ENCODE measurements around the gene TMEM229B.

The TMEM229B gene

GRCh38 chr14:67514650-67515385, 26.3 kb upstream of the TMEM229B start:
- no peak for DNase-seq

- no peak for DNase-seq
Measured at GRCh38 chr14:67514203-67514607, 25.7 kb upstream of the TMEM229B start.

GRCh38 chr14:67513631-67514108, 25.1 kb upstream of the TMEM229B start:
- DNase-seq: no peak

- DNase-seq: no peak
Measured at GRCh38 chr14:67512463-67513310, 24.2 kb upstream of the TMEM229B start.

GRCh38 chr14:67510836-67511235, 22.3 kb upstream of the TMEM229B start:
- no peak for DNase-seq

GRCh38 chr14:67510121-67510520, 21.6 kb upstream of the TMEM229B start:
- no peak for DNase-seq

- DNase-seq: no peak
Measured at GRCh38 chr14:67508956-67509355, 20.4 kb upstream of the TMEM229B start.

GRCh38 chr14:67505254-67505653, 16.7 kb upstream of the TMEM229B start:
- DNase-seq: no peak

DNA sequence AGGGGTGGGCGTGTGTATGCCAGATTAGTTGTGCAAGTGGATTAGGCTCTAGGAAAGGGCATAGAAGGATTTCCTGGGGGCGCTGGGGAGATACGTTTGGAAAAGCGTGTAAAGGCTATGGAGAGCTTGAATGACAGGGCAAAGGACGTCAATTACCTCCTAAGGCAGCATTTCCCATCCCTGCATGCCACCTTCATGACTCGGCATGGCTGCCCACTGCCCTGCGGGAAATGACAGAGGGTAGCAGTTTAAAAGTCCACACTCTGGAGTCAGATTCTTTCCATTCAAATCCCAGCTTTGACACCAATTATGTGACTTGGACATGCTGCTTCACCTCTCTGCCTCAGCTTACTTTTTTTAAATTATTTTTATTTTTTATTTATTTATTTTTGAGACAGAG, 14.8 kb upstream of the TMEM229B start:
- DNase-seq: no peak

DNA sequence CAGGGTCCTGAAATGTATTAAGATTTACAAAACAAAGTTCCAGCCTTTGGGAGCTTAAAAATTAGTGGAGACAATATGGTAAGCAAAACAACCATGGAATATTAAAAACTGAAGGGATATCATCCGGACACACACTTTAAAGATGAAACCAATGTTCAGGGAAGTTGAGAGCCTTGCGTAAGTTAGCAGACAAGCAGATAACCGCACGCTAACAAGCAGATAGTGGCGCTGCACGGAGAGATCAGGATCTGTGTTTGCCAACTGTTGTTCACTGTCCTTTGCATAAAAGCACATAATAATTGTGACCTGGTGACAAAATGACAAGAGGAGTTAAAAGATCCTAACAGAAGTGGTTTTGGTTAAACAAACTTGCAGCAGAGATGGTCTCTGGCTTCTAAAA, 14.3 kb upstream of the TMEM229B start:
- DNase-seq: no peak

DNA sequence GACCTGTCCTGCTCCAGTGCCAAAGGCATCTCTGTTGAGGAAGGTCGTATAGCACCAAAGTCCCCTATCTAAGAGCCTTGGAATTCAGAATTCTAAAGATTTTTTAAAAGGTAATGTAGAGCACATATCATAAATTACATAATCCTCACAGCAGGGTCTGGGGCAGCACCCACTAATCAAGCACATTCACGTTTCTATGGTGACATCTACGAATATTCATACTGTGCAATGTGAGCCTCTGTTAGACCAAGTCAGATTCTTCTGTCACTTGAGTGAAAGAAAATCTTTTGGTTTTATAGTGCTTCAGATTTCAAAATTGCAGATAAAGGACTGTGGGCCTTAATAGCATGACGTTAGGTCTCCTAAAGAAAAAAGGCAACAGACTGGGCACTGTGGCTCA, 13.1 kb upstream of the TMEM229B start:
- no peak for DNase-seq

GRCh38 chr14:67500981-67501380, 12.5 kb upstream of the TMEM229B start:
- no peak for DNase-seq

GRCh38 chr14:67497716-67498115, 9.2 kb upstream of the TMEM229B start:
- DNase-seq: no peak

- DNase-seq: no peak
Measured at GRCh38 chr14:67497216-67497615, 8.7 kb upstream of the TMEM229B start.

DNA sequence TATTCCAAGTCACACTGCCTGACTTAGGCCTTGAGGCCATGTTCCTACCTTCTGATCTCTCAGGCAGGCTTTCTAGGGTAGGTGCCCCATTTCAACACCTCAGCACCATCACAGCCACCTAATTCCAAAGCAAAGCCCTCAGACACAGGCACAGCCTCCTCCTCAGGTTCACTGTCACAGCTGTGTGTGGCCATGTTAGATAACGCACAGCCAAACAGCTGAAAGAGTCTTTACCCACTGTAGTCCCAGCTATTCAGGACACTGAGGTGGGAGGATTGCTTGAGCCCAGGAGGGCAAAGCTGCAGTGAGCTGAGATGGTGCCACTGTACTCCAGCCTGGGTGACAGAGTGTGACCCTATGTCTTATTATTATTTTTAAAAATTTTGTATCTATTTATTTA, 7.3 kb upstream of the TMEM229B start:
- peak; percentile 36 for DNase-seq

GRCh38 chr14:67493092-67493717, 4.7 kb upstream of the TMEM229B start:
- DNase-seq: no peak

GRCh38 chr14:67492538-67492937, 4.0 kb upstream of the TMEM229B start:
- DNase-seq: no peak

DNA sequence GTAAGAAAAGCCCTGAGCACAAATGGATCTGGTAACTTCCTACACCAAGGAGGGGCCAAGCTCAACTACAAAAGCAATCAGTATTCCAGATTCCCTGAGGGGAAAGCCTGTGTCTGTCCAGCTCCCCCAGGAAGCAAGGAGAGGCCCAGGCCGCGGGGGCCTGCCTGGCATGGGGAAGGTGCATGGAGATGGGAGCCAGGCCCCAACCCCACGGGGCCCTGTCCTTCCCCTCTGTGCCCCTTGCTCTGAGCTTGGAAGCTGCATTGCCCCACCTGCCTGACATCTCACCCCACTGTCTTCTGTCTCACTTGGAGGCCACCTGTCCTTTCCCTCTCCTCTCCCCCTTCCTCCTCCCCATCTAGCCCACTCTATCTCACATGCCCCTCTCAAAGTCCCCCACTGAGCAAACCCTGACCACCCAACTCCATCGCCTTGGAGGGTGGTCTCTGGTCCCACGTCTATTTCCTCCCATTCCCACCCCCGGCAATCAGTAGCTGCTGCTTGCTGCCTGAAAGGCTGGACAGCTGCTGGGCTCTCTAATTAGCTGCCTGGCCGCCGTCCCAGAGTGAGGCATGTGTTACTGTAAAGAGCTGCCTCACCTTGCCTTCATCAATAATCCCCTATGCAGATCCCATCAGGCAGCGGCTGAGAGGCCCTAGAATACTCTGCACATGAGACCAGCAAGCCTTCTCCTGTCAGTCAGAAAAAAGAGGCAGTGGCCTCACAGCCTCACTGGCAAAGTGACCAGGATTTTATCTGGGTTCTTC, 3.4 kb upstream of the TMEM229B start:
- DNase-seq: no peak

DNA sequence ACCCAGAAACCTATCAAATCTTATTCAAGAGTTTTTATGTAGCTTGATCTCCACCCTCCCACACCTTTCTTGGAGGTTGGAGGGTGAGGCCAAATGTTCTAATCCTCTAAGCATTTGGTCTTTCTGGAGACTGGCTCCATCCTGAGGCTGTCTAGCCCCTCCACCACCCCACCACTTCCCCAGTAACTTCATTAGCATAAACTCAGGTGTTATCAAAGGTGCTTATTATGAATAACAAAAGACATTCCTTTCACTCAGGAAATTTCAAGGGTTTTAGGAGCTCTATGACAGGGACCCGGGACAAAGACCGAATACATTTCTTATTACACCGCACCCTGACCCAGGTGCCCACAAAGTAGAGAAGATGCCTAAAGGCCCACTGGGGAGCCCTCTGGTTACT, 2.8 kb upstream of the TMEM229B start:
- DNase-seq: no peak

- DNase-seq: no peak
Measured at GRCh38 chr14:67490196-67490595, 1.7 kb upstream of the TMEM229B start.

- no peak for DNase-seq
Measured at GRCh38 chr14:67487332-67487731, 1.2 kb downstream of the TMEM229B start.

DNA sequence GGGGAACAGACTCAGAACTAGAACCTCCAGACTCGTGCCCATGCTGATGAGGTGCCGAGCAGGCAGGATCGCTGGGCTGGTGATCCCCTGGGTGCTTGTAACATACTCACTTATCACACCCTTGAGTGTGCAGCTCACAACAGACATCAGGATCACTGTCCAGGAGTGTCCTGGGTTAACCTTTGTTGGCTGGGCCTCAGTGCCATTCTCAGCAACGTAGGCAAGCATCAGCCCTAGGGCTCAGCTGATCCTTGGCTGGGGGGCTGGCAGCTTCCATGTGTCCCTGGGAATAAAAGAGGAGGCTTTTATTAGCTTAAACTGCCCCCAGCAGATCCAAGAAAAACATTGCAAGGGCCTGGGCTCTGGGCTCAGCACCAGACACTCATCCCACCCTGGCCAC, 1.6 kb downstream of the TMEM229B start:
- DNase-seq: no peak

Data from hematopoietic multipotent progenitor cell treated with erythropoietin and hydrocortisone succinate and interleukin-3 and kit ligand, for 8 days (in vitro differentiated cells).